NT2/D1 (cell line): ENCODE results near the gene CD4.

ENCODE experiments used
- YY1 ChIP-seq: IDR thresholded peaks from 2 replicates; pipeline ENCODE4 v1.6.1; 2011; ENCODE audit not compliant: insufficient read length, insufficient read depth
- ZNF274 ChIP-seq: IDR thresholded peaks from 2 replicates; pipeline ENCODE4 v1.6.1; 2011; ENCODE audit warnings: mild to moderate bottlenecking, low read depth, low read length

DNA sequence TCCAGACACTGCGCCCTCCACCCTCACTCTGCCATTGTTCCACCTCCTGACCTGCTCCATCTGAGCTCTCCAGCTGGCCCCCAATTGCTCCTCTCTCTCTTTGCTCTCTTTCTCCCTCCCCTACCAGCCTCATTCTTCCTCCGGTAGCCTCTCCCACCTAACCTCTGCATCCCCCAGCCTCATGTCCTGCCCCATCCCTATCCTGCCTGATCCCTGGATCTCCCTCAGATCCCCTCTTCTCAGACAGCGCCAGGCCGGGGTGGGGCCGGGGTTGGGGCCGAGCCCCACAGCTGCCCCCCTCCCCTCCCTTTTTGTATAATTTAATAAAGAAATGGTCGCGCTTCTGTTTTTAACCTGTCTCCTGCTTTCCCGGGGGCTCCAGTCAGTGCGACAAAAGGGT is 18.7 kb upstream of the CD4 start:
- TF ChIP-seq ZNF274, result no peak
- TF ChIP-seq YY1, result no peak
